ENCODE results near the gene GRIK4.

DNA sequence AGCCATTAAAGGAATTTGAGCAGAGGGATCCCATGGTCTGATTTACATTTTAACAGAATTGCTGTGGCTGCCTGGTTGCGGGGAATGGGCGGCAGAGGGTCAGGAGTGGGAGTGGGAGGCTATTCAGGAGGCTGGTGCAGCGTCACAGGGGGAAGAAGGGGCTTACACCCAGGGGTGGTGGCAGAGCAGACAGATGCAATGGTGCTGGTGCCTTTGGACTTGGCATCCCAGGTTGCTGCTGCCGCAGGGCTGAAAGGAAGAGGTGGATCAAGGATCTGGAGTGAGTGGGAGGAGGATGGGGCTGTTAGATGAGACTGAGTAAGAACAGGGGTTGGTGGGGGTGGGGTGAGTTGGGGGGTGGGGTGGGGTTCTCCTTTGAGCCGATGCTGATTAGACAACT, 38.5 kb downstream of the GRIK4 start:
- no peak for TF ChIP-seq POLR2A (IDR thresholded peaks at IDR 0.05)
- TF ChIP-seq, protein P1, sequence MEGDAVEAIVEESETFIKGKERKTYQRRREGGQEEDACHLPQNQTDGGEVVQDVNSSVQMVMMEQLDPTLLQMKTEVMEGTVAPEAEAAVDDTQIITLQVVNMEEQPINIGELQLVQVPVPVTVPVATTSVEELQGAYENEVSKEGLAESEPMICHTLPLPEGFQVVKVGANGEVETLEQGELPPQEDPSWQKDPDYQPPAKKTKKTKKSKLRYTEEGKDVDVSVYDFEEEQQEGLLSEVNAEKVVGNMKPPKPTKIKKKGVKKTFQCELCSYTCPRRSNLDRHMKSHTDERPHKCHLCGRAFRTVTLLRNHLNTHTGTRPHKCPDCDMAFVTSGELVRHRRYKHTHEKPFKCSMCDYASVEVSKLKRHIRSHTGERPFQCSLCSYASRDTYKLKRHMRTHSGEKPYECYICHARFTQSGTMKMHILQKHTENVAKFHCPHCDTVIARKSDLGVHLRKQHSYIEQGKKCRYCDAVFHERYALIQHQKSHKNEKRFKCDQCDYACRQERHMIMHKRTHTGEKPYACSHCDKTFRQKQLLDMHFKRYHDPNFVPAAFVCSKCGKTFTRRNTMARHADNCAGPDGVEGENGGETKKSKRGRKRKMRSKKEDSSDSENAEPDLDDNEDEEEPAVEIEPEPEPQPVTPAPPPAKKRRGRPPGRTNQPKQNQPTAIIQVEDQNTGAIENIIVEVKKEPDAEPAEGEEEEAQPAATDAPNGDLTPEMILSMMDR (IDR thresholded peaks at IDR 0.05), result no peak
